Sigmoid colon (tissue), 4 donors: ENCODE measurements around the gene GPD1L.

Experiments
- CTCF ChIP-seq, 4 experiments: fragments of 450-650 bp in 3 of 4; fragments of 200-600 bp in 1 of 4; IDR thresholded peaks; one replicate each; pipeline ENCODE4 v1.5.1; 2016 to 2019; ENCODE audit warnings: antibody characterized with exemption in 4 of 4, mild to moderate bottlenecking in 3 of 4, moderate library complexity in 2 of 4
- EP300 ChIP-seq, 4 donors: sonication (generic); formaldehyde crosslinking; IDR thresholded peaks; one replicate each; pipeline ENCODE4 v1.6.1; 2017; ENCODE audit warnings: antibody characterized with exemption in 4 of 4
- POLR2A ChIP-seq, 2 donors: fragments of 450-650 bp; IDR thresholded peaks; one replicate each; pipeline ENCODE4 v1.6.1; 2016; ENCODE audit warnings: antibody characterized with exemption in 2 of 2, mild to moderate bottlenecking in 2 of 2, moderate library complexity in 2 of 2
- POLR2AphosphoS5 ChIP-seq, 4 donors: sonication (generic); formaldehyde crosslinking; IDR thresholded peaks; one replicate each; pipeline ENCODE4 v1.6.1; 2017; ENCODE audit warnings: antibody characterized with exemption in 4 of 4

- no peak for TF ChIP-seq CTCF (IDR thresholded peaks at IDR 0.05)
- no peak for TF ChIP-seq EP300 (IDR thresholded peaks at IDR 0.05)
- no peak for TF ChIP-seq POLR2AphosphoS5 (IDR thresholded peaks at IDR 0.05)
- TF ChIP-seq POLR2A (IDR thresholded peaks at IDR 0.05), result no peak
These were observed 48.7 kb downstream of the GPD1L start for GRCh38 chr3:32155117-32155516.
